H9 (cell line): ENCODE data around the gene PMS1. TPM values are rescaled to one million over a fixed set of nuclear protein-coding genes. Genes with fewer than 3 reads are reported as not detected.

Experiments
- DNase-seq: peaks from one replicate; pipeline ENCODE4 v3.0.0-alpha.2; 2017
- H2AFZ ChIP-seq: one replicate; pipeline ENCODE4 v1.6.1; 2013; ENCODE audit warnings: mild to moderate bottlenecking, low read length, control low read depth, moderate library complexity
- H2AK5ac ChIP-seq: 2 replicates; pipeline ENCODE4 v1.6.1; 2013; ENCODE audit warnings: low read length, control low read depth, mixed read lengths; ENCODE audit not compliant: insufficient read length
- H2BK120ac ChIP-seq: one replicate; pipeline ENCODE4 v1.6.1; 2013; ENCODE audit warnings: low read depth, mild to moderate bottlenecking, low read length, control low read depth, inconsistent platforms; ENCODE audit not compliant: poor library complexity, severe bottlenecking
- H2BK12ac ChIP-seq: 2 replicates; pipeline ENCODE4 v1.6.1; 2013; ENCODE audit warnings: low read length, control low read depth, mixed read lengths, low read depth; ENCODE audit not compliant: insufficient read length
- H2BK15ac ChIP-seq: 2 replicates; pipeline ENCODE4 v1.6.1; 2013; ENCODE audit warnings: low read depth, low read length, control low read depth
- H2BK20ac ChIP-seq: one replicate; pipeline ENCODE4 v1.6.1; 2013; ENCODE audit warnings: low read depth, mild to moderate bottlenecking, low read length, control low read depth, inconsistent platforms; ENCODE audit not compliant: poor library complexity, severe bottlenecking
- H2BK5ac ChIP-seq: 2 replicates; pipeline ENCODE4 v1.6.1; 2013; ENCODE audit warnings: low read length, control low read depth, mixed read lengths; ENCODE audit not compliant: insufficient read length
- H3K14ac ChIP-seq: 2 replicates; pipeline ENCODE4 v1.6.1; 2013; ENCODE audit warnings: low read length, control low read depth; ENCODE audit not compliant: insufficient read depth
- H3K18ac ChIP-seq: 2 replicates; pipeline ENCODE4 v1.6.1; 2013; ENCODE audit warnings: low read depth, mild to moderate bottlenecking, mixed read lengths, low read length, control low read depth; ENCODE audit not compliant: insufficient read length
- H3K23ac ChIP-seq: 2 replicates; pipeline ENCODE4 v1.6.1; 2013; ENCODE audit warnings: low read length, control low read depth, mixed read lengths, low read depth; ENCODE audit not compliant: insufficient read length
- H3K23me2 ChIP-seq: 2 replicates; pipeline ENCODE4 v1.6.1; 2013; ENCODE audit warnings: low read depth, mild to moderate bottlenecking, mixed read lengths, low read length, control low read depth; ENCODE audit not compliant: insufficient read length, poor library complexity, severe bottlenecking
- H3K27ac ChIP-seq: 2 replicates; pipeline ENCODE4 v1.5.1; 2013; ENCODE audit warnings: low read length, control low read depth, mixed read lengths, low read depth; ENCODE audit not compliant: insufficient read length
- H3K27me3 ChIP-seq: 2 replicates; pipeline ENCODE4 v1.6.1; 2013; ENCODE audit warnings: low read length, control low read depth, inconsistent platforms; ENCODE audit not compliant: insufficient read depth
- H3K4ac ChIP-seq: 2 replicates; pipeline ENCODE4 v1.6.1; 2013; ENCODE audit warnings: low read depth, mild to moderate bottlenecking, control low read depth, inconsistent platforms, low read length, moderate library complexity
- H3K4me1 ChIP-seq: 2 replicates; pipeline ENCODE4 v1.6.1; 2013; ENCODE audit warnings: low read length, control low read depth, inconsistent platforms; ENCODE audit not compliant: insufficient read depth
- H3K4me2 ChIP-seq: 2 replicates; pipeline ENCODE4 v1.6.1; 2013; ENCODE audit warnings: low read length, control low read depth, mixed read lengths; ENCODE audit not compliant: insufficient read length, insufficient read depth
- H3K56ac ChIP-seq: 2 replicates; pipeline ENCODE4 v1.6.1; 2013; ENCODE audit warnings: low read depth, mild to moderate bottlenecking, mixed read lengths, low read length, control low read depth; ENCODE audit not compliant: insufficient read length
- H3K79me1 ChIP-seq: 2 replicates; pipeline ENCODE4 v1.6.1; 2013; ENCODE audit warnings: low read depth, mild to moderate bottlenecking, moderate library complexity, low read length, control low read depth, inconsistent platforms; ENCODE audit not compliant: insufficient read depth, poor library complexity, severe bottlenecking
- H3K79me2 ChIP-seq: 2 replicates; pipeline ENCODE4 v1.6.1; 2013; ENCODE audit warnings: low read length, control low read depth, inconsistent platforms; ENCODE audit not compliant: insufficient read depth
- H3K9ac ChIP-seq: 2 replicates; pipeline ENCODE4 v1.6.1; 2013; ENCODE audit warnings: low read length, control low read depth, mixed read lengths; ENCODE audit not compliant: insufficient read length; ENCODE audit errors: extremely low read depth
- H3K9me3 ChIP-seq: one replicate; pipeline ENCODE4 v1.6.1; 2013; ENCODE audit warnings: low read depth, low read length, inconsistent platforms; ENCODE audit not compliant: control insufficient read depth
- H3T11ph ChIP-seq: one replicate; pipeline ENCODE4 v1.6.1; 2013; ENCODE audit warnings: mild to moderate bottlenecking, low read length, control low read depth, inconsistent platforms
- H4K20me1 ChIP-seq: one replicate; pipeline ENCODE4 v1.6.1; 2013; ENCODE audit not compliant: control insufficient read depth, insufficient read length, insufficient read depth
- H4K5ac ChIP-seq: 2 replicates; pipeline ENCODE4 v1.6.1; 2013; ENCODE audit warnings: low read depth, mild to moderate bottlenecking, mixed read lengths, low read length, control low read depth; ENCODE audit not compliant: insufficient read length
- H4K8ac ChIP-seq: replicated peaks from 2 replicates; pipeline ENCODE4 v1.6.1; 2013; ENCODE audit warnings: low read length, control low read depth, mixed read lengths, low read depth; ENCODE audit not compliant: insufficient read length
- H4K91ac ChIP-seq: 2 replicates; pipeline ENCODE4 v1.6.1; 2013; ENCODE audit warnings: low read depth, mild to moderate bottlenecking, moderate library complexity, mixed read lengths, low read length, control low read depth; ENCODE audit not compliant: insufficient read length
- H3K27ac Mint-ChIP-seq, 3 experiments: 2 replicates in 2 of 3; 3 replicates in 1 of 3; pipeline ENCODE4 v1.8.0; 2020 to 2021; ENCODE audit warnings: mixed read lengths in 3 of 3, mild to moderate bottlenecking in 1 of 3, moderate library complexity in 1 of 3
- H3K27me3 Mint-ChIP-seq: 2 replicates; pipeline ENCODE4 v1.8.0; 2021; ENCODE audit warnings: low read depth, mild to moderate bottlenecking, moderate library complexity, mixed read lengths
- H3K36me3 Mint-ChIP-seq, 3 experiments: 2 replicates in 2 of 3; 3 replicates in 1 of 3; pipeline ENCODE4 v1.8.0; 2020 to 2021; ENCODE audit warnings: low read depth in 3 of 3, mixed read lengths in 3 of 3; ENCODE audit not compliant: insufficient read depth in 1 of 3
- H3K4me1 Mint-ChIP-seq, 2 experiments: 2 replicates each; pipeline ENCODE4 v1.8.0; 2020; ENCODE audit warnings: mixed read lengths in 2 of 2
- H3K4me3 Mint-ChIP-seq, 2 experiments: 2 replicates in 1 of 2; 3 replicates in 1 of 2; pipeline ENCODE4 v1.8.0; 2020 to 2021; ENCODE audit warnings: mild to moderate bottlenecking in 2 of 2, mixed read lengths in 2 of 2, moderate library complexity in 1 of 2
- H3K9me3 Mint-ChIP-seq, 2 experiments: 2 replicates in 1 of 2; 3 replicates in 1 of 2; pipeline ENCODE4 v1.8.0; 2020; ENCODE audit warnings: mild to moderate bottlenecking in 2 of 2, mixed read lengths in 2 of 2, moderate library complexity in 1 of 2
- CTCF ChIP-seq: fragments of 200-600 bp; sonication (generic); conservative IDR thresholded peaks from 3 replicates; pipeline ENCODE4 v1.8.0; 2021; ENCODE audit warnings: antibody characterized with exemption, mild to moderate bottlenecking
- WGBS: extraction: QIAGEN DNeasy Blood & Tissue Kit; methylation state at CpG from one replicate; pipeline ENCODE4 v1.1.7; 2013; ENCODE audit warnings: missing lambda C conversion rate, low lambda C conversion rate, mixed read lengths; ENCODE audit not compliant: insufficient read length; ENCODE audit errors: extremely low coverage; 5-methylcytosine and 5-hydroxymethylcytosine counted together
- total RNA-seq: library from RNA; stranded (reverse); gene quantifications from 2 replicates; pipeline ENCODE4 v1.2.1, GENCODE V29; 2021

PMS1 gene
- total RNA-seq, 1 experiment from 2014 or later = 47.2 TPM

DNA sequence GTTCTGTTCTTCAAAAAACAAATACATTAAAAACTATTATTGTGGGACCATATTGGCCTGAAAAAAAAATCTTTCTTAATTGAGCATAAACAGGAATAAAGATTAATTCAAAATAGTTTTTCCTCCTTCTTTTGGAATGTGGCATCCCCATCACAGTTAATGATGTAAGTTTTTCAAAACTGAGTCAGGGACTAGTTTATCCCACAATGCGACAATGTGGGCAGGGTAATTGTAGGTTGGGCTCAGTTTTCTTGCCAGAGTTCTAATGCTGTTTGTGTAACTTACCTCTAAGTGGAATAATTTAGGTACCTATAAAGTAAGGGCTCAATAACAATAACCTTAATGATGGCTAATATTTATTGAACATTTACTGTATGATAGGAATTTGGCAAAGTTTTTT is 82.0 kb downstream of the PMS1 start:
- H4K8ac ChIP-seq = no peak overlapping the region
- no peak overlapping the region for H3K18ac ChIP-seq
- no peak overlapping the region for H4K91ac ChIP-seq
- no peak overlapping the region for H3K9ac ChIP-seq
- no peak for TF ChIP-seq CTCF
- H3K79me2 ChIP-seq = no peaks in the 10 kb centered on the region
- H2BK20ac ChIP-seq = no peak overlapping the region
- H4K20me1 ChIP-seq = no peaks in the 10 kb centered on the region
- H4K5ac ChIP-seq = no peak overlapping the region
- no peak overlapping the region for H3K4me2 ChIP-seq
- H3K79me1 ChIP-seq = no peaks in the 10 kb centered on the region
- no peaks in the 10 kb centered on the region for H3K23me2 ChIP-seq
- no peaks in the 10 kb centered on the region for H3K27me3 ChIP-seq
- H3K23ac ChIP-seq = no peak overlapping the region
- Mint-ChIP-seq H3K36me3 (peaks cover 8 to 28% (median 21%) of the 10 kb centered on the region in 3 experiments; a peak in 5 of 7 replicates), H3K4me1 (no peaks in the 10 kb centered on the region), H3K9me3 (no peaks in the 10 kb centered on the region), H3K27me3 (no peaks in the 10 kb centered on the region), H3K4me3 (no peak overlapping the region), H3K27ac (no peak overlapping the region)
- no peak for DNase-seq
- H2BK5ac ChIP-seq = no peak overlapping the region
- WGBS = no CpG with 5 or more reads among the region's 1 CpG
- H3K56ac ChIP-seq = no peak overlapping the region
- H2AFZ ChIP-seq = no peak overlapping the region
- H2AK5ac ChIP-seq = no peak overlapping the region
- H3K4me1 ChIP-seq = no peaks in the 10 kb centered on the region
- no peak overlapping the region for H3K14ac ChIP-seq
- H2BK15ac ChIP-seq = no peak overlapping the region
- no peak overlapping the region for H3K27ac ChIP-seq
- no peak overlapping the region for H2BK12ac ChIP-seq
- H3K9me3 ChIP-seq = no peaks in the 10 kb centered on the region
- no peak overlapping the region for H2BK120ac ChIP-seq
- H3K4ac ChIP-seq = no peak overlapping the region
- no peak overlapping the region for H3T11ph ChIP-seq
